HepG2 (cell line): ENCODE measurements around the gene GCN1. TPM values are rescaled to one million over a fixed set of nuclear protein-coding genes. Genes with fewer than 3 reads are reported as not detected.

Experiments used
- ASH2L ChIP-seq: fragments of 300-600, 200-600 bp; sonication (generic); IDR thresholded peaks from 2 replicates; pipeline ENCODE4 v1.7.0; 2017; ENCODE audit warnings: low read depth, mild to moderate bottlenecking, moderate library complexity, mixed read lengths, low read length; ENCODE audit not compliant: insufficient read length
- DZIP1 ChIP-seq: sonication (generic); formaldehyde crosslinking; IDR thresholded peaks from 2 replicates; pipeline ENCODE4 v1.5.0; 2020; ENCODE audit warnings: mild to moderate bottlenecking, missing genetic modification reagents
- FOXJ3 ChIP-seq: sonication (generic); formaldehyde crosslinking; IDR thresholded peaks from 2 replicates; pipeline ENCODE4 v1.4.0; 2020; ENCODE audit warnings: missing genetic modification reagents, mild to moderate bottlenecking, borderline replicate concordance
- KLF11 ChIP-seq: IDR thresholded peaks from 2 replicates; pipeline ENCODE4 v1.6.1; 2016; ENCODE audit warnings: missing compliant biosample characterization
- MED1 ChIP-seq: sonication (generic); formaldehyde crosslinking; IDR thresholded peaks from 2 replicates; pipeline ENCODE4 v1.4.0; 2020; ENCODE audit warnings: missing genetic modification reagents
- MIXL1 ChIP-seq: IDR thresholded peaks from 2 replicates; pipeline ENCODE4 v1.6.1; 2016
- MTERF4 ChIP-seq: sonication (generic); formaldehyde crosslinking; IDR thresholded peaks from 2 replicates; pipeline ENCODE4 v1.8.0; 2023; ENCODE audit warnings: mild to moderate bottlenecking, missing genetic modification reagents
- NCOA2 ChIP-seq: sonication (generic); formaldehyde crosslinking; IDR thresholded peaks from 2 replicates; pipeline ENCODE4 v1.8.0; 2022; ENCODE audit warnings: inconsistent platforms
- ZNF503 ChIP-seq: sonication (generic); formaldehyde crosslinking; IDR thresholded peaks from 2 replicates; pipeline ENCODE4 v1.4.0; 2020; ENCODE audit warnings: missing genetic modification reagents
- ZNF552 ChIP-seq: sonication (generic); formaldehyde crosslinking; IDR thresholded peaks from 2 replicates; pipeline ENCODE4 v1.9.0; 2022; ENCODE audit warnings: missing genetic modification reagents, mild to moderate bottlenecking, borderline replicate concordance
- polyA plus RNA-seq, 8 experiments: library from polyadenylated mRNA; depleted of rRNA in 3 of 8; stranded (reverse) in 7 of 8; unstranded in 1 of 8; fragments of >200 nt; fragmentation: Illumina TruSeq in 4 of 8; extraction: Trizol in 4 of 8; gene quantifications; 2 replicates each; pipeline versions ENCODE4 v1.2.1 to v1.2.3, GENCODE V29; 2011 to 2016; ENCODE audit warnings: low read depth in 4 of 8, missing spikeins in 1 of 8, mixed read lengths in 1 of 8; ENCODE audit not compliant: insufficient read depth in 1 of 8
- total RNA-seq, 5 experiments: library from RNA; depleted of rRNA; stranded (reverse); fragments of >200 nt; fragmentation: Illumina TruSeq; extraction: Trizol; gene quantifications; 2 replicates each; pipeline ENCODE4 v1.2.3, GENCODE V29; 2016; ENCODE audit warnings: low read depth in 1 of 5
- TF ChIP-seq, protein P1 (sequence below): IDR thresholded peaks from 2 replicates; pipeline ENCODE4 v1.6.1; 2016; ENCODE audit warnings: missing compliant biosample characterization, missing genetic modification reagents, borderline replicate concordance

Gene GCN1
- total and polyA plus RNA-seq, 2 of the 13 experiments (the other 11 are each of a cell fraction or from before 2014, with no cell fraction given), result 58.2 to 83.0 TPM

GRCh38 chr12:120218680-120219606 lies 24.4 kb upstream of the GCN1 start (continued):
- no peak for TF ChIP-seq MTERF4
- 0 out of 2 replicates have a peak, but pooled peaks have one; percentile 13 for TF ChIP-seq FOXJ3
- TF ChIP-seq KLF11, result no peak
- TF ChIP-seq DZIP1, result no peak
- TF ChIP-seq NCOA2 (CRISPR knock-in tag), result no peak
- TF ChIP-seq, protein P1, sequence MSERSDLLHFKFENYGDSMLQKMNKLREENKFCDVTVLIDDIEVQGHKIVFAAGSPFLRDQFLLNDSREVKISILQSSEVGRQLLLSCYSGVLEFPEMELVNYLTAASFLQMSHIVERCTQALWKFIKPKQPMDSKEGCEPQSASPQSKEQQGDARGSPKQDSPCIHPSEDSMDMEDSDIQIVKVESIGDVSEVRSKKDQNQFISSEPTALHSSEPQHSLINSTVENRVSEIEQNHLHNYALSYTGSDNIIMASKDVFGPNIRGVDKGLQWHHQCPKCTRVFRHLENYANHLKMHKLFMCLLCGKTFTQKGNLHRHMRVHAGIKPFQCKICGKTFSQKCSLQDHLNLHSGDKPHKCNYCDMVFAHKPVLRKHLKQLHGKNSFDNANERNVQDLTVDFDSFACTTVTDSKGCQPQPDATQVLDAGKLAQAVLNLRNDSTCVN (CRISPR knock-in tag), result no peak
- no peak for TF ChIP-seq ASH2L
- no peak for TF ChIP-seq ZNF503 (CRISPR knock-in tag)
- TF ChIP-seq ZNF552 (CRISPR knock-in tag), result no peak
- no peak for TF ChIP-seq MIXL1 (CRISPR knock-in tag)
- TF ChIP-seq MED1, result no peak
